GM10266 (cell line): Measurements from ENCODE around the gene HIBCH.
"Not testable (repeated sequence)": the region's sequence is repeated elsewhere in the genome, so short reads cannot be mapped to it uniquely, and the experiment has no call there.

ENCODE experiments used
- DNase-seq: peaks from one replicate; pipeline ENCODE4 v3.0.0; 2012; ENCODE audit errors: extremely low spot score
- CTCF ChIP-seq: IDR thresholded peaks from 2 replicates; pipeline ENCODE4 v1.5.1; 2012; ENCODE audit warnings: mild to moderate bottlenecking, low read depth; ENCODE audit not compliant: control insufficient read depth, insufficient read depth; ENCODE audit errors: missing control alignments

Gene HIBCH

GRCh38 chr2:190318931-190319554 lies 583 bp downstream of the HIBCH start:
- TF ChIP-seq CTCF: no peak
- DNase-seq: no peak

GRCh38 chr2:190318514-190318913 lies 1.1 kb downstream of the HIBCH start:
- TF ChIP-seq CTCF: no peak
- no peak for DNase-seq

GRCh38 chr2:190315273-190315672 lies 4.4 kb downstream of the HIBCH start:
- DNase-seq: no peak

GRCh38 chr2:190313880-190314279 lies 5.7 kb downstream of the HIBCH start:
- TF ChIP-seq CTCF: no peak
- DNase-seq: no peak

More at GRCh38 chr2:190315273-190315672, 4.4 kb downstream of the HIBCH start:
- no peak for TF ChIP-seq CTCF

- not testable (repeated sequence) for DNase-seq
These were observed 7.0 kb downstream of the HIBCH start for GRCh38 chr2:190312635-190313025.

GRCh38 chr2:190311893-190312634 lies 7.6 kb downstream of the HIBCH start:
- DNase-seq: no peak
- TF ChIP-seq CTCF: no peak

- TF ChIP-seq CTCF: no peak
- no peak for DNase-seq
These were observed 11.6 kb downstream of the HIBCH start for GRCh38 chr2:190308031-190308430.
